ENCODE measurements around the gene CD55.

Gene CD55

DNA sequence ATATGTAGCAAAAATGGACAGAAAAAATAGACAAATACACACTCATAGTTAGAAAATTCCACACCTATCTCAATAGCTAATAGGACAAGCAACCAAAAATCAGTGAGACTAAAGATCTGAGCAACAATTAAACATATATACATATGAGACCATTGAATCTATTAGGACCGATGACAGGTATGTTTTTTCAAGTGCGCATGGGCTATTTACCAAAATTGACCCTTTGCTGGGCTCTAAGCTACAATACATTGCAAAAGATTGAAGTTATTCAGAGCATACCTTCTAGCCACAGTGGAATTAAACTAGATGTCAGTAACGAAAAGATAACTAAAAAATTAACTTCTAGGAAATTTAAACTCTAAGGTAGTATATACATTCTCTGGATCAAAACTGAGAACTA, 13.7 kb downstream of the CD55 start:
- TF ChIP-seq, protein P1, sequence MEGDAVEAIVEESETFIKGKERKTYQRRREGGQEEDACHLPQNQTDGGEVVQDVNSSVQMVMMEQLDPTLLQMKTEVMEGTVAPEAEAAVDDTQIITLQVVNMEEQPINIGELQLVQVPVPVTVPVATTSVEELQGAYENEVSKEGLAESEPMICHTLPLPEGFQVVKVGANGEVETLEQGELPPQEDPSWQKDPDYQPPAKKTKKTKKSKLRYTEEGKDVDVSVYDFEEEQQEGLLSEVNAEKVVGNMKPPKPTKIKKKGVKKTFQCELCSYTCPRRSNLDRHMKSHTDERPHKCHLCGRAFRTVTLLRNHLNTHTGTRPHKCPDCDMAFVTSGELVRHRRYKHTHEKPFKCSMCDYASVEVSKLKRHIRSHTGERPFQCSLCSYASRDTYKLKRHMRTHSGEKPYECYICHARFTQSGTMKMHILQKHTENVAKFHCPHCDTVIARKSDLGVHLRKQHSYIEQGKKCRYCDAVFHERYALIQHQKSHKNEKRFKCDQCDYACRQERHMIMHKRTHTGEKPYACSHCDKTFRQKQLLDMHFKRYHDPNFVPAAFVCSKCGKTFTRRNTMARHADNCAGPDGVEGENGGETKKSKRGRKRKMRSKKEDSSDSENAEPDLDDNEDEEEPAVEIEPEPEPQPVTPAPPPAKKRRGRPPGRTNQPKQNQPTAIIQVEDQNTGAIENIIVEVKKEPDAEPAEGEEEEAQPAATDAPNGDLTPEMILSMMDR (conservative IDR thresholded peaks at IDR 0.05; ENCODE audit: low read depth, low read length): no peak
- H3K4me3 ChIP-seq (ENCODE audit: low read depth, low read length): no peak overlapping the region
- no peak for DNase-seq (ENCODE audit: low read depth)

DNA sequence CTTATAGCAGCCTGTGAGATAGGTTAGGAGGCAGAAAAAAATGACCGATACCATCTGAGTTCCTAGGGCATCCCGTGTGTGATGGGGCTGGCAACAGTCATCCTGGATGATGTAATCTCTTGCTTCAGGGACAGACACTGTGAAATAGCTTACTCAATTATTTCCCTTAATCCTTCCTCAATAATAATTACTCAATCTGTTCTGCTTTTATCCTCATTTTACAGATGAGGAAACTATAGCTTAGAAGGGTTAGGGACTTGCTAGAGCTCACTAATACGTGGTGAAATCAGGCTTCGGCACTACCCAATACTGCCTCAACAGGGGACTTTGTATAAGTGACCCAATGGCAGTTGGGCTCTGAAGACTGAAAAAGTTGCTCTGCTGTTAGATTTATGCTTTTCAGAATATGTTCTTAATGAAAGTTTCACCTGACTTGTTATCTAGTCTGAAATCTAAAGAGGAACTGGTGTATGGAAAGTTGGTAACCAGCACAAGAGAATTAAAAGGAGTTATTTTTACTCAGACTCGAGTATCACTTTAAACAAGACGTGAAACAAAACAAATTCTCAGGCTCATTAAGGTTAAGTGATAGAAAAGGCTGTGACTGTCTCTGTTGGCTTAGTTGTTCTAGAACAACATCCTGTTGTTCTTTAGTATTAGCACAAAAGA, 14.4 kb downstream of the CD55 start:
- TF ChIP-seq, protein P1 (conservative IDR thresholded peaks at IDR 0.05; ENCODE audit: low read depth, low read length): no peak
- no peak for DNase-seq (ENCODE audit: low read depth)
- H3K4me3 ChIP-seq (ENCODE audit: low read depth, low read length): no peak overlapping the region

DNA sequence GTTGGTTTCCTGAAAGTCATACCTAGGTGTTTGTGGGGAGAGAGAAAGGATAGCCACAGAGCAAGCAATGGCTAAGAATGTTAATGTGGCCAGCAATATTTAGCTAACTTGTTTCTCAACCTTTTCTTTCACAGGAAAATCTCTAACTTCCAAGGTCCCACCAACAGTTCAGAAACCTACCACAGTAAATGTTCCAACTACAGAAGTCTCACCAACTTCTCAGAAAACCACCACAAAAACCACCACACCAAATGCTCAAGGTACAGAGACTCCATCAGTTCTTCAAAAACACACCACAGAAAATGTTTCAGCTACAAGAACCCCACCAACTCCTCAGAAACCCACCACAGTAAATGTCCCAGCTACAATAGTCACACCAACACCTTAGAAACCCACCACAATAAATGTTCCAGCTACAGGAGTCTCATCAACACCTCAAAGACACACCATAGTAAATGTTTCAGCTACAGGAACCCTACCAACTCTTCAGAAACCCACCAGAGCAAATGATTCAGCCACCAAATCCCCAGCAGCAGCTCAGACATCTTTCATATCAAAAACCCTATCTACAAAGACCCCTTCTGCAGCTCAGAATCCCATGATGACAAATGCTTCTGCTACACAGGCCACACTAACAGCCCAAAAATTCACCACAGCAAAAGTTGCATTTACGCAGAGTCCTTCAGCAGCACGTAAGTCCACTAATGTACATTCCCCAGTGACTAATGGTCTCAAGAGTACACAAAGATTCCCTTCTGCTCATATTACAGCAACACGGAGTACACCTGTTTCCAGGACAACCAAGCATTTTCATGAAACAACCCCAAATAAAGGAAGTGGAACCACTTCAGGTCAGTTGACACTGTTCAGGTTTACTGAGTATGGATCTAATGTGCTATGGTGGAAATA, 15.3 kb downstream of the CD55 start:
- TF ChIP-seq, protein P1 (conservative IDR thresholded peaks at IDR 0.05; ENCODE audit: low read depth, low read length): no peak
- no peak overlapping the region for H3K4me3 ChIP-seq (ENCODE audit: low read depth, low read length)
- peak; percentile 71 for DNase-seq (ENCODE audit: low read depth)

DNA sequence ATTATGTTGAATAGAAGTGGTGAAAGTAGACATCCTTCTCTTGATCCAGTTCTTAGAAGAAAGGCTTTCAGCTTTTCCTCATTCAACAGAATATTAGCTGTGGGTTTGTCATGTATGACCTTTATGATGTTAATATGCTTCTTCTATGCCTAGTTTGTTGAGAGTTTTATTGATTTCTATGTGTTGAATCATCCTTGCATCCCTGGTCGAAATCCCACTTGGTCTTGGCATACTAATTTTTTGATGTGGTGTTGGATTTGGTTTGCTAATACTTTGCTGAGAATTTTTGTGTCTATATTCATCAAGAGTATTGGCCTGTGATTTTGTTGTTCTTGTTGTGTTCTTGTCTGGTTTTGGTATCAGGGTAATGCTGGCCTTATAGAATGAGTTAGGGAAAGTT, 20.9 kb downstream of the CD55 start:
- DNase-seq (ENCODE audit: low read depth): no peak
- TF ChIP-seq, protein P1 (conservative IDR thresholded peaks at IDR 0.05; ENCODE audit: low read depth, low read length): no peak

DNA sequence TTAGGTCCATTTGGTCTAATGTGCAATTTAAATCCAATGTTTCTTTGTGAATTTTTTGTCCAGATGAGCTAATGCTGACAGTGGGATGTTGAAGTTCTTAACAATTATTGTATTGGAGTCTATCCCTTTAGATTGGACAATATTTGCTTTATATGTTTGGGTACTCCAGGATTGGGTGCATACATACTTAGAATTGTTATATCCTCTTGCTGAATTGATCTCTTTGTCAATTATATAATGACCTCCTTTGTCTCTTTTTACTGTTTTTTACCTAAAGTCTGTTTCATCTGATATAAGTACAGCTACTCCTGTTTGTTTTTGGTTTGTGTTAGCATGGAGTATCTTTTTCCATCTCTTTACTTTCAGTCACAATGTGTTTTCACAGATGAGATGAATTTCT, 22.2 kb downstream of the CD55 start:
- TF ChIP-seq, protein P1 (conservative IDR thresholded peaks at IDR 0.05; ENCODE audit: low read depth, low read length): no peak
- no peak overlapping the region for H3K4me3 ChIP-seq (ENCODE audit: low read depth, low read length)
- no peak for DNase-seq (ENCODE audit: low read depth)

More for the DNA sequence above, 20.9 kb downstream of the CD55 start:
- H3K4me3 ChIP-seq (ENCODE audit: low read depth, low read length): no peak overlapping the region

DNA sequence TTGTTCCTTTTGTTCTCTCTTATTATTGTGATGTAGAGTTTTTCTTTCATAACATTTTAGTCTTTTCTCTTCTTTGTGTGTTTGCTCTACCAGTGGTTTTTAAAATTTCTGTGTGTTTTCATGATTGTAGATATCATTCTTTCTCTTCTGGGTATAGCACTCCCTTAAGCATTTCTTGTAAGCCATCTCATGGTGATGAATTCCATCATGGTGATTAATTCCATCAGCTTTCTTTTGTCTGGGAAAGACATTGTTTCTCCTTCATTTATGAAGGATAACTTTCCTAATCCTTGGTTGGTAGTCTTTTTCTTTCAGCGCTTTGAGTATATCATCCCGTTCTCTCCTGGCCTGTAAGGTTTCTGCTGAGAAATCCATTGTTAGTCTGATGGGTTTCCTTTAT, 22.7 kb downstream of the CD55 start:
- DNase-seq (ENCODE audit: low read depth): no peak
- no peak overlapping the region for H3K4me3 ChIP-seq (ENCODE audit: low read depth, low read length)
- TF ChIP-seq, protein P1 (conservative IDR thresholded peaks at IDR 0.05; ENCODE audit: low read depth, low read length): no peak
